Globus pallidus (tissue), 1 donor: ENCODE data around the gene PRKG1.
"Not testable (repeated sequence)": the region's sequence is repeated elsewhere in the genome, so short reads cannot be mapped to it uniquely, and the experiment has no call there.

Source experiments
- DNase-seq: peaks from one replicate; pipeline ENCODE4 v3.0.0-alpha.2; 2015; ENCODE audit warnings: low spot score

Gene PRKG1

DNA sequence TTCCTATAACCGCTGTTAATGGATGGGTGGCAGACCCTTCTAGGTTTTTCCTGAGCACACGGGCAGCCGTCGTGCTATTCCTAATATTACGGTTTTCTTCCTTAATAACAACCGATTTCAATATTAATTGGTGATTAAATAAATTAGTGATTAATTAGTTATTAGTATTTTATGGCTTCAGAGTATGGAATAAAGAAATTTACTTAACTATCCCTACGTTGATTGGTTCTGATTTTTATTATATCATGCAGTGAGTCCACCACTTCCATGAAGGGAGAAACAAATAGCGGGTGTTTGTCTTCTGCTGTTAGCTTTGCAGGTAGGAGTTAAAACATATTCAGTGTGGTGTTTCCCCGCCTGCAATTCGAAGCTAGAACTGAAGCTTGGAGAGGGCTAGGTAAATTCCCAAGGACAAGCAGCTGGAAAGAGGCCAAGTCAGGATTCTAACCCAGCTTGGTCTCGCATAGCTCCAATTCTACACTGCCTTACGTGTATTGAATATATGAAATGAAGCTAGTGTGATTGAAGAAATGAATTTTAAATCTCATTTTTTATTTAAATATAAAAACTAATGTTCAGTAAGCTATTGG lies 626.0 kb downstream of the PRKG1 start:
- peak; percentile 20 for DNase-seq

DNA sequence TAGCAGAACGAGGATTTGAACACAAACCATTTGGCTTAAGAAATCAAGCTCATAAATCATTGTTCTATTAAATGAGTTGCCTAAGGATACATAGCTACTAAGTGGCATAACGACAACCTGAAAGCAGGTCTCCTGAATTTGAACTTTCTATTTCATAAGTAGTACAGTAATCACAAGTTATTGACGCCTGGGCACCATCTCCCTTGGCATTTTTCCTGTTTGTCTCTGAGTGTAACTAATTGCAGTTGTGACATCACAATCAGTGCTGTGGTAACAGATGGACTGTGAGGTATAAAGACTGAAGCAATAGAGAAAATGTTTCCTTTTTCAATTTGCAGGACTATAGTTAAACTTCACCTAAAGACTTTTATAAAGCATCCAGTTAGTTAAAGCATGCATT lies 631.5 kb downstream of the PRKG1 start:
- DNase-seq, result no peak

DNA sequence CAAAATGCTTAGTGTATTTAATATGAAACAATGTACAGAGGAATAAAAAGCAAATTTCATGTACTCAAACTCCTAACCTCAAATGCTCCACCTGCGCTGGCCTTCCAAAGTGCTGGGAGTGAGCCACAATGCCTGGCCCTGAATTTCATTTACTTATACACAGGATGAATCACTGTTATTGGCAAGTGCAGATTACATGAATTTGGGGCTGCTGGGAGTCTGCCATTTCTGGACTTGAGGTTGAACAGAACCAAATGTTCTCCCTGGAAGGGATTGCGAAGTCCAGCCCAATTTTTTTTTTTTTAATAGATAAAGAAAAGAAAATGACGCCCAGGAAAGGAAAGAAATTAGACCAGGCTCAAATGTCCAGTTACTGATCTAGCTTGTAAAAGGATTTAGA lies 631.9 kb downstream of the PRKG1 start:
- peak; percentile 7 for DNase-seq

DNA sequence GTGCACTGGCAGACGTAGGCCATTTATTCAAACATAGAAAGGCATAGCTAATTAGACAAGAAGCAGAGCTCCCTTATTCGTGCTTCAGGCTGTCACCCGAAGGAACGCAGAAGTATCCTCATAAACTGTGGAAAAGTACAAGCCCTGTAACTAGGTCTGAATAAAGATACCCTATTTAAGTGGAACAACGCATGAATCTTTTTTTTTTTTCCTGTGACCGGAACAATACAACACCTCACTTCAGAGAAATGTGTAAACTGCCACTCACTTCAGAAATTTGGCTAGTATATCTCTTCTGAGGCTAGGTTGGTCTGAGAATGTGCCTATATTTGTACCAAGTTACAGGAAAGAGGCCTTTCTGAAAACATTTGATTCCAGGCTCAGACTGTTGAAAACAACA lies 633.1 kb downstream of the PRKG1 start:
- DNase-seq, result no peak

DNA sequence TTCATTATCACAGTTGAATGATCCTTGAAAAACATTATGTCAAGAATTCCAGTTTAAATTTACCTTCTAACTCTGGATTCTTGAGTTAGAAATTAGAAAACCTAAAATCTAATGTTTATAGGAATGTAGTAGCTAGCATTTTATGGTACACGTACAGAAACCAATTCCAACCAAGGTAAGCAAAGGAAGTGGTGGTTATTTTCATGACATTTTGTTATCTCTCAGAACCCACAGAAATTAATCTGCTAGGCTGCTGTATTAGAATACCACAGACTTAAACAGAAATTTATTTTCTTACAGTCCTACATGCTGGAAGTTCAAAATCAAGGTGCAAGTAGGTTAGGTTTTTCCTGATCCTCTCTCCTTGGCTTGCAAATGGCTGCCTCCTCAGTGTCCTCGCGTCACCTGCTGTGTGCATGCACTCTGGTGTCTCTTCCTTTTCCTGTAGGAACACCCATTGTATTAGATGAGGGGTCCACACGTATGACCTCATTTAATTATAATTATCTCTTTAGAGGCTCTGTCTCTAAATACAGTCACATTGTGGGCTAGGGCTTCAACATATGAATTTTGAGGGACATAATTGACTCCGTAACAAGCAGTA lies 633.6 kb downstream of the PRKG1 start:
- DNase-seq, result no peak

DNA sequence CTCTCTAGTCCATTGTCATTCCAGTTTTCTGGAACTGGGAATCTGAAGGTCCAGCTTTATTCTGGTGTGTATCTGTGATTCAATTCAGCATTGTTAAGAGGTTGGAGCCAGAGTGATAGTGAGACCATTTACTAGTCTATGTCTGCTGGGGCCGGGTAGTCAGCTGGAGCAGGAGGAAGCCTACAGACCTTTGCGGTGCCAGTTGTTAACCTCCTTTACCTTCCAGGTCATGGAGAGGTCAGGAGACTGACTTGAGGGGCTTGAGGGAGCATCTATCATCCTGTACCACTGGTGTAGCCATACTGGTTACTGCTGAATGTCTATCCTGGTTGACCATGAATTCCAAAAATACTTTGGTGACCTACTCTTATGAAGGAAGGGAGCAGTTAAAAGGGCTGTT lies 634.3 kb downstream of the PRKG1 start:
- DNase-seq, result no peak

DNA sequence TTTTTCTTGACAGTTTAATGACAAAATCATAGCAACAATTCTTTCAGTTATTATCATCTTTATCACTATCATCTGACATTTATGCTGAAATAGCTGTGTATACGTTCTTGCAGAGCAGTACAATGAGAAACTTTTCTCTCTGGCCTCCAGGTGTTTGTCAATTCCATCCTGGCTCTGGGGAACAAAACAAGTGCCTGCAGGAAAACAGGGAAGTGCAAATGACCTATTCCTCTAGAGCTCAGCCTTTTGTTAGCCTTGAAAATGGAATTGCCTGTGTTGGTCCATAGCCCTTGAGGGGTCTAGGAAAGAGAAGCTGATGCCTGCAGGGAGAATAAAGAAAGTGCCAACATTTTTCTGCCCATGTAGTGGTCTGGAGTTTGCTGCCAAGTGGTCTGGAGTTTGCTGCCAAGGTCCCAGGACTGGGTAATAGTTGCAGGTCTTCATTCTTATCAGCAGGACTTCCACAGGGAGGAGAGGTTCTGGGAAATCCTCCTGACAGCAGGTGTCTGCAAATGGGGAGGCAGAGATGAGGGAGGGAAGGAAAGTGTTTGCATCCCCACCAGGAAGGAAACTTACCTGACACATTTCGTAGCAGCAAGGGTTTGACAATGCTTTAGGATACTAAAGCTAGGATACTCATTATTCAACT lies 635.2 kb downstream of the PRKG1 start:
- DNase-seq, result no peak

DNA sequence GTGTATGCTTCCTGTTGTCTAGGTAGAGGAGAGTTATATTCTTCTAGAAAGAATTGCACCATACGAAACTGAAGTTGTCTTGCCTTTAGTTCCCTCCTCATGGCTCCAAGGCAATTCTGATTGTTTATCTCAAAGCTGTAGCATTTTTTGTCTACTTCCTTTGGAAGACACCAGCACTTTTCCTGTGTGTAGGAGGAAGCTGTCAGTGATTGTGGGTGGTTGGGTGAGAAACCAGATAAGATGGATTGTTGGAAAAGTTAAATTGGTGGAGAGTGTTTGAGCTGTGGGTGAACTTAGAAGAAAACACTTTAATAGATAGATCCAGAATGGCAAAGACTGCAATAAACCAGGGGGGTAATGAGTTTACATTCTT lies 637.2 kb downstream of the PRKG1 start:
- no peak for DNase-seq

DNA sequence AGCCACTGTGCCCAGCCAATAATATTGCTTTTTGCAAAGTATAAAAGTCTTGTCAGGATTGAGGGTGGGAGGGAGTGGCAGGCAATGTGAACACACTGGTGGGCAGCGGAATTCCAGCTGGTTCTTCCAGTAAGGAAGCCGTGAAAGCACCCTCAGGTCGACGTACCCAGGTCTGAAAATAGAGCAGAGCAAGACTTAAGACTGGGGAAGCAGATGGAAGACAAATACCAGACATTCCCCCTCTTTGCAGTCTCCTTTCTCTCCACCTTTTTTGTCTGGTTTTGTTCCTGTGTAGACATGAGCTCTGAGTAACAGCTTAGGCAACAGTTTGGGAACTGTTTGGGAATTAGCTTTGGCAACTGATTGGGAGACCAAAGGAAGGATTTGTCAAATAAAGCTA lies 642.7 kb downstream of the PRKG1 start:
- DNase-seq, result no peak

DNA sequence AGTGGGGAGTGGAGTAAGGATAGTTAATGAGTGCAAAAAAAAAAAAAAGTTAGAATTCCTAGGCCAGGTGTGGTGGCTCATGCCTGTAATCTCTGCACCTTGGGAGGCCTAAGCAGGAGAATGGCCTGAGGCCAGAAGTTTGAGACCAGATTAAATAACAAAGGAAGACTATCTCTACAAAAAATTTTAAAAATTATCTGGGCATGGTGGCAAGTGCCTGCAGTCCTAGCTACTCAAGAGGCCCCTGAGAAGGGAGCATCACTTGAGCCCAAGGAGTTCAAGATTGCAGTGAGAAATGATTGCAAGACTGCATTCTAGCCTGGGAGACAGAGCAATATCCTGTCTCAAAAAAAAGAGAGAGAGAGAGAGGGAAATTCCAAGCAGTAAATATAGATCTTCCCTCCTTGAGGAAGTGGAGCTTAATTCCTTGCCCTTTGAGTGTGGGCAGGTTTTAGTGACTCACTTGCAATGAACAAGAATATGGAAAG lies 644.6 kb downstream of the PRKG1 start:
- DNase-seq, result no peak

DNA sequence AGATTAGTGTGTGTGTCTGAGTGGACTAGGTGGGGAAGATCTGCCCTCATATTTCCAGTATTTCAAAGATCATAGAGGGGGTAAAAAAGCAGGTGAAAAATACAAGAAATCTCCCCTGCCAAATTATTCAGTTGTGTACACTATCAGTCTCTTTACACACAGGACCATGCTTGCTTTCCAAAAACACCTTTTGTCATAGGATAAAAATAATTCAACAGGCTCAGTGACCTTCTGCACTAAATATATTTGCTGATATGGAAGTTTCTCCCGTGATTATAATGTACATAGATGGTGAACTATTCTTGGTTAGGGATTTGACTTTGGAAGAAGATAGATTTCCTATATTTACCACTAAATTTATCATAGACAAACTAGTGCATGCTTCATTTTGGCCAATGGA lies 649.8 kb downstream of the PRKG1 start:
- no peak for DNase-seq

DNA sequence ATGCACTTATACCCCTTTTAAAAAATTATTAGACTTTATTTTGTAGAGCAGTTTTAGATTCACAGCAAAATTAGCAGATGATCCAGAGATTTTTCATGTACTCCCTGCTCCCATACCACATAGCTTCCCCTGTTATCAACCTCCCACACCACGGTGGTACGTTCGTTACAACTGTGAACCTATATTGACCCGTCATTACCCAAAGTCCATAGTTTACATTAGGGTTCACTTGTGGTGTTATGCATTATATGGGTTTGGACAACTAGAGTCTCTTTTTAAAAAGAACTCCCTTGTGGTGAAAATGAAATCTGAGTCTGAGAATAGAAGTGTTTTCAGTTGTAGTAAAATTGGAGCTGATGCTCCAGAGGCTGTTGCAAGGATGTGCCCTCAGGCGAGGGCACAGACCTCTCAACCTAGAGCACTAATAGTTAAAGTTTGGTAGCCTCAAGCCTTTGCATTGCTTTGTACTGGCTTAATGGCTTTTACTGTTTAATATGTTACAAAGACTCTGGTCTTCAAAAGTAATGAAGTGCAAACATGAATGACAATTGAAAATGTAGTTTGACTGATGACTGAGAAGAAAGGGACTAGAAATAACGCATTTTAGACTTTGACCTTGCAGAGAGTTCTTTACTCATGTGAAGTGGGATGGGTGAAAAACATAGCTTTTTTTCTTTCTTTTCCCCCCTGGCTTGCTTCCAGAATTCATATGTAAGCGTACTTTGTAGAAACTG lies 655.7 kb downstream of the PRKG1 start:
- DNase-seq, result no peak

DNA sequence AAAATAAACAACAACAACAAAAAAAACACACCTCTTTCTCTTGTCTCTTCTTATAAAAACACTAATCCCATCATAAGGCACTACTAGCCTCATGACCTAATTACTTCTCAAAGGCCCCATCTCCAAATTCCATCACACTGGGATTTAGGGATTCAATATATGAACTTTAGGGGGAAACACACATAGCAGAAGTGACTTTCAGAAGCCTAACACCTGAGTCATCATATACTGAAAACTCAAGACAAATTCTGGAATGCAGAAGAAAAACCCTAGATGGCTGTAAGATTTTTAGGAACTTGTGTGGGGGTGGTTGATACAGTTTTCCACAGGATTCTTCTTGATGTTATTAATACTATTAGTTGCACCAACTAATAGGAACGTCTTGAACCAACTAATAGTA lies 658.8 kb downstream of the PRKG1 start:
- DNase-seq, result no peak

DNA sequence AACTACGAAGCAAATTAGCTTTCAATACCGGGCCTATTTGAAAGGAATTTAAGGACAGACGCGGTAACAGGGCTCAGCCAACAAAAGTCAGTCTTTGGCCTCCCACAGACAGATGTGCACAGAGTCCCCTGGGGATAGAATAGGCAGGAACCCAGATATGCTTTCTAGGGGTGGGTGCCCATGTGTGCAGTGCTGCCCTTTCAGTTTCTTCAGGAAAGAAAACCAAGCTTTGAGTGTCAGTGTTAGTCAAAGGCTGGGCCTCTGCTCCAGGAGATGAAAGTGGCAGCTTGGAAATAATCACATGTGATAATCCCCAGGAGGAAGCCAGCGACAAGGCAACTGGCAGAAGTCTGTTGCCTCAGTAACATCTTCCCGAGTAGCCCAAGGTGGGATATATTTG lies 668.9 kb downstream of the PRKG1 start:
- DNase-seq, result no peak

DNA sequence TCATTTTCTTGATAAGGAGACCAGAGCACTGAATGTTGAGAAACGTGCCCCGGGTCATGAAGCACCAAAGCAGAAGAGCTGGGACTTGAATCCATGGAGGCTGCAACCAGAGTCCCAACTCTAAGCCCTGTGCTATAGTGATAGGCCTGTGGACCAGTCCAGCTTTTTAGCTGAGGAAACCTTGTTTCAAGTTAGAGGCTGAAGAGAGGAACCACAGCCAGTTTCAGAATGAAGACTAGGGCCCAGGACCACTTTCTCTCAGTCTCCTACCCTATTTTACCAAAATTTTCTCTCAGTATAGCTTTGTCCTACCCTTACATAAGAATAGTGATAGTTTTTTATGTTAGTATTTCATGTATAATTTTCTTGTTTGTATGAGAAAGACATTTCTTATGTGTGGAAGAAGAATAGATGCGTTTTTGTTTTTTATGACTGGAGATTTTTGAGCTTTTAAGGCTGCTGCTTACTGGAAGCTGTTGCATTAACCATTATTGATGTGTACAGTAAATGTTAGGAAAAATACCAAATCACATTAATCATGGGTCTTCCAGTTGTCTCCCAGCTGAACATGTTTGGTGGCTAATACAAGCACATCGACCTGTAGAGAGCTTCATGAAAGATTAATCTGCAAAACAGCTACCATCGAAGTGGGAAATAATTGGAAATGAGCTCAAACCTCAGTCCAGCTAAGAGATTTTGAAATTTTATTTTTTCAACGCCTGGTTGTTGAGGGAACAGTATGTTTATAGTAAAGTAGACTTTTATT lies 670.1 kb downstream of the PRKG1 start:
- DNase-seq, result no peak

DNA sequence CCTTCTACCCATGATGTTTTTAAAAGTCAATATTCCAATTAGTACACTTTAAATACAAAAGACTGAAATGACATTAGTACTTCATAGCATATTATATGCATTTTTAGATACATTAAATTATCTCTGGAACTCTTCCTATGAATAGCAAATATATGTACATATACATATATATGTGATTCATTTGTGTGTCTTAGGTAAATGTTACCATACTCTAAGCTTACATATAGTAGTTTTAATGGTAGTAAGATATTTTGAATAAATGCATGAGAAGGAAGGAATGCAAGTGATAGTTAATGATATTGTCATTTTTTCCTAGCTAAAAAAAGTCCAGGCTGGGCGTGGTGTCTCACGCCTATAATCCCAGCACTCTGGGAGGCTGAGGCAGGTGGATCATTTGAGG lies 671.1 kb downstream of the PRKG1 start:
- DNase-seq, result no peak

DNA sequence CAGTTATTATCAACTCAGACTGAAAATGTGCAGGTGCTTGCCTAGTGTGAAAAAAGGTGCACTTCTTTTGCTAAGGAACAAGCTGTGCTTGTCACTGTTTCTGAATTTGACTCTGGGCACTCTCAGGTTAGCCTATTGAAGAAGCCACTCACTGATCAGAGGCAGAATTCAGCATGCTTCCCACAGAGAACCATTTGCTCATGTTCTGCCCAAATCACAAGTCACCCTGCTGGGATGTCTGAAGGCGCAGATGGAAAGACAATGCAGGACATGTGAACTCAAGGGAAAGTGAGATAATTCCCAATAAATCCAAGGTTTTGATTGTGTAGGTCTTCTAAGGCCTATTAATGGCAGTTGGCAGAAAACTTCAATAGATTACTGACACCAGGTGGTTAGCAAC lies 672.9 kb downstream of the PRKG1 start:
- no peak for DNase-seq

DNA sequence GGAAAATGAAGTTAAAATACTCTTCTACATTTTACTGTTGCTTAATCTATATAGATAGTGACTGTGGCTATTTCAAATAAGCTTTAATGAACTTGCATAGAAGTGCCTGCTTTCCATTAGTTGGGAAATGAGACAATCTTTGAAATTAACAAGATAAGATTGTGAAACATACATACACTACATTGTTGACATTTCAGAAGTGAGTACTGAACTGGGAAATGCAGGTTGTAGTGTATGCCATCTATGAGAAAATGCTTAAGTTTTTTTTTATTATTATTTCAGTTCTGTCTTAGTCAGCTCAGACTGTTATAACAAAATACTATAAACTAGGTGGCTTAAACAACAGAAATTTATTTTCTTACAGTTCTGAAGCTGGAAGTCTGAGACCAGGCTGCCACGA lies 674.7 kb downstream of the PRKG1 start:
- no peak for DNase-seq

DNA sequence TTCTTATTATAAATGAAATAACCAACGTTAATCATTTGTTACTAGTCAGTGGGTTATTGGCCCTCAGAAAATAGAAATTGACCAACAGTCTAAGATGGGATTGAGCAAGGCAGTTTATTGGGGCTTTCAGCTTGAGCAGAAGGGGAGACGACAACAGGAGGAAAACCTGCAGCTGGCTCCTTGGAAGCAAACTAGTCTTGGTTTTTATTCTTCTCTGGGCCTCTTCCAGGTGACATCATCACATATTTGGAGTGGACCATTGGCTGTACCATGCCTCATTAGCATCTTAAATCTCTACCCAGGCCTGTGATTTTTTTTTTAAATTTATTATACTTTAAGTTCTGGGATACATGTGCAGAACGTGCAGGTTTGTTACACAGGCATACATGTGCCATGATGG lies 684.1 kb downstream of the PRKG1 start:
- DNase-seq, result no peak

DNA sequence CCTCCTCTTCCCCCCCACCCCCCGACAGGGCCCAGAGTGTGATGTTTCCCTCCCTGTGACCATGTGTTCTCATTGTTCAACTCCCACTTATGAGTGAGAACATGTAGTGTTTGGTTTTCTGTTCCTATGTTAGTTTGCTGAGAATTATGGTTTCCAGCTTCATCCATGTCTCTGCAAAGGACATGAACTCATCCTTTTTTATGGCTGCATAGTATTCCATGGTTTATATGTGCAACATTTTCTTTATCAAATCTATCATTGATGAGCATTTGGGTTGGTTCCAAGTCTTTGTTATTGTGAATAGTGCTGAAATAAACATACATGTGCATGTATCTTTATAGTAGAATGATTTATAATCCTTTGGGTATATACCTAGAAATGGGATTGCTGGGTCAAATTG lies 684.6 kb downstream of the PRKG1 start:
- not testable (repeated sequence) for DNase-seq

DNA sequence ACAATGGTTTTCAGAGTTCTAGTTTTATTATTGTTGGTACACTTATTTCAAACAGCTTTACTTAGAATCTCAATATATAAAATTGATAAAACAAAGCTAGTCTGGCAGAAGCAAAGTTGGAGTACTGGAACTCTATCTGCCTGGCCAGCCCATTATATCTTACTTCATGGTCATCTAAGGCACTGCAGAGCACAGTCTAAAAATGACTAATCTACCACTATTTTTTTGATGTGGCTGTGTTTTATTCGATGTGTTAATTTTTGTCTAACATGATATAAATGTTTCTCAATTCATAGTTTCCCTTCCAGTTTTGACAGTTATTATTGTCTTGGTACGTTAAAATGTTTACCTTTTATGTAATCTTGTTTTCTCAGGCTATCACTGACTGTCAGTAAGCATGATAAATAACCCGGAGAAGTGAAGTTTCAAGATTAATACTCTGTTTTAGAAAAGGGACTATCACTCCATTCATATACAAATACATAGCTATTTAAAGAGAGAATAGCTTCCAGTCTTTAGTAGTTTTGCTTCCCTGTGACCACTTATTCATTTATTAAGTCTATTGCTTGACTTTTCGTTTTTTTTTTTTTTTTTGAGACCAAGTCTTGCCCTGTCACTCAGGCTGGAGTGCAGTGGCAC lies 685.7 kb downstream of the PRKG1 start:
- no peak for DNase-seq
